Measurements from ENCODE around the gene HDAC2.
A peak's percentile ranks its signal among the peaks of the same experiment; 100 is the strongest.
"Not testable (repeated sequence)": the region's sequence is repeated elsewhere in the genome, so short reads cannot be mapped to it uniquely, and the experiment has no call there.

HDAC2 gene

DNA sequence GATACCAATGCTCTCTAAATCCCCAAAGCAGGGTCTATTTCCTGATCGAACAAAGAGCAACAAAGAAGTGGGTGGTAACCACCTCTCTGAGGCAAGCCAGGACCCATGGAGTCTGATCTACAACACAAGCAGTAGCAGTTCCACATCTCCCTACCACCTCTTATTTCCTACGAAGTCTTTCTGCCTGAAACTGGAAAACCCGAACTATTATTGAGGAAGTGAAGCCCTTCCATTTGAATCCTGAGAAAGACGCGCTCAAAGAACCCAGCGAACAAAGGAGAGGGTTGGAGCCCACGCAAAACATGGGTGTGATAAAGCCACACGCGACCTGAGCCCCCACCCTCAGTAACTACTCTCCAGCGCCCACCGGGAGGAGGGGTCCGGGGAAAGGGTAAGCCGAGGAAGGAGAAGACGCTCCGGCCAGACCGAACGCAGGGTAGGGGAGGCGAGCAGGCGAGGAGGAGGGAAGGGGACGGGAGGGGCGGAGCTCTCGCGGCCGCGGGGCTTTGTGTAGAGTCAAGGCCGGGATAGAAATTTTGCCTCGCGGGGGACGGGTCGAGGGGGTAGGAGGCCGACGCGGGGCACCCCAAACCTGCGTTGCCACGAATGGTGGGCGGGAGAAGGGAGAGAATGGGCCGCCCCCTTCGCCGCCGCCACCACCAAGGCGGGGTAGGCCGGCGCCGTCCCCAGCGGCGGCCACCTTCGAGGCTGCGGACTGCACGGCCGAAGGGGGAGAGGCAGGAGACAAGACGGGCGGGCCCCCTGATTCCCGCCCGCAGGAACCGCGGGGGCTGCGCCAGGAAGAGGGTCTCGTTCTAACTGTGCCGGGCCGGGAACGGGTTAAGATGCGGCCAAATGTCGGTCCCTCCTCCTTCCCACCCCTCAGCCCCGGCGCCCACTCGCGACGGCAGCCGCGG, 802 bp downstream of the HDAC2 start:
- DNase-seq = no peak

DNA sequence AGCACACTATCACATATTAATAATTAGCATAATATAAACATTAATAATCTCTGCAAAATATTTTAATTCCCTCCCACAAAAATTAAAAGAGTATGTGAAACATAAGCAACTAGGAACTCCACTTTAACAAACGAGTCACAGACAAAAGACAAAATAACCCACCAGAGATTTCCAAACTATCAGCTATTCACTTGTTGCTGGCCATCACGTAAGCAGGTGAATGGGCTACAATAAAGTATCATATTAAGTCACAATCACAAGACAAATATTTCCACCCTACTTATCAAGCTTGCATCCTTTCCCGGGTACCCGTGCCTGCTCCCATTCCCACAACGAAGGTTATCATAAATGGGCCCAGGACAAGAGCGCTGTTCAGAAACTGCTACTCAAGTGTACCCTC, 2.5 kb downstream of the HDAC2 start:
- no peak for DNase-seq

DNA sequence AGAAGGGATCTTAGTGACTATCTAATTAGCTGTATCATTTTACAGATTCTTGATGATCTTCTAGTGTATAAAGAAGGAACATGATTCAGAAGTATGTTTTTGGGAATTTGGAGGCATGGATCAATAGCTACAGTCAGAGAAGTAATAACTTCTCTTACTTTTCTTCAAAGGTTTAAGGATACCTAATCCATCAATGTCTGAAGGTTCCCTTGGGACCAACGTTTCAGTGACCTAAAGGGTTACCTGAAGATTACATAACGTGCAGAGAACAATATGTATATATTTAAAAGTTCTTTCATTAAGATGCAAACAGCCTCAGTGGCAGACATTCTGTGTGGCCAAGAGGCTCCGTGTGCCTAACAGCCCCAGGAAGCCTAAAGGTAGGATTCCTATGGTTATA, 3.2 kb downstream of the HDAC2 start:
- DNase-seq = no peak

- no peak for DNase-seq
These were observed 10.2 kb downstream of the HDAC2 start for GRCh38 chr6:113960795-113961194.

DNA sequence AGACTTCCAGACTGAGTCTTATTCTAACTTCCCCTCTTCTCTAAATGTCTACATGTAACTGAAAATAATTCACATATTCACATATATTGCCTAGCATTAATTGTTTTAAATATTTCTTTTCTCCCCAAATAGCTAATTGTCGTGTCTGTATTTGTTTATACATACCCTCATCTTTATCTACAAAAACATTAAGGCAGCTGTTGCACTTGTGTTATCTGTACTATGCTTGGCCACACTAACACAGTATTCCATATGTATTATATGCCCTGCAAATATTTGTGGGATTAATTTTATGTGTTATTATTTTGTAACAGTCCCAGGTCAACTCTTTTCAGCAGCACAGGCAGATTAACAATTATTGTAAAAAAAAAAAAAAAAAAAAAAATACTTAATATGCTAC, 11.7 kb downstream of the HDAC2 start:
- no peak for DNase-seq

- no peak for DNase-seq
These were observed 16.3 kb downstream of the HDAC2 start for GRCh38 chr6:113954653-113955052.

GRCh38 chr6:113953346-113953745, 17.6 kb downstream of the HDAC2 start:
- no peak for DNase-seq

- no peak for DNase-seq
These were observed 21.4 kb downstream of the HDAC2 start for GRCh38 chr6:113949499-113949898.

- DNase-seq = no peak
These were observed 26.2 kb downstream of the HDAC2 start for GRCh38 chr6:113944701-113945100.

DNA sequence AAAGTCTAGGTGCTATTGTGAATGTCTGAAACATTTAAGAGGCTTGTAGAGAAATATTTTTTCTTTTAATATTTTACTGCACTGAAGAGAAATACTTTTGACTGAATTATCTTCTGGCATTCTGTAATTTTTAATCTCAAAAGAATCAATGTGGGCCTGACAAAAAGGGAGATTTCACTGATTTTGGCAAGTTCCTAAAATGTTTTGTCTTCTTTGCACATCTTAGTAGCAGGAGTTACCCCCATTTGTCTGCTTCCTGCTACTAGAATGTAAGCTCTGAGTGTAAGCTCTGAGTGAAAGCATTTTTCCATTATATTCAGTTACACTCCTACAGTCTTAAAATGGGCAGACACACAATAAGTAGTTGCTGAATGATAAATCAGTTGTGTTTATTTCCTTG, 31.1 kb downstream of the HDAC2 start:
- no peak for DNase-seq

DNA sequence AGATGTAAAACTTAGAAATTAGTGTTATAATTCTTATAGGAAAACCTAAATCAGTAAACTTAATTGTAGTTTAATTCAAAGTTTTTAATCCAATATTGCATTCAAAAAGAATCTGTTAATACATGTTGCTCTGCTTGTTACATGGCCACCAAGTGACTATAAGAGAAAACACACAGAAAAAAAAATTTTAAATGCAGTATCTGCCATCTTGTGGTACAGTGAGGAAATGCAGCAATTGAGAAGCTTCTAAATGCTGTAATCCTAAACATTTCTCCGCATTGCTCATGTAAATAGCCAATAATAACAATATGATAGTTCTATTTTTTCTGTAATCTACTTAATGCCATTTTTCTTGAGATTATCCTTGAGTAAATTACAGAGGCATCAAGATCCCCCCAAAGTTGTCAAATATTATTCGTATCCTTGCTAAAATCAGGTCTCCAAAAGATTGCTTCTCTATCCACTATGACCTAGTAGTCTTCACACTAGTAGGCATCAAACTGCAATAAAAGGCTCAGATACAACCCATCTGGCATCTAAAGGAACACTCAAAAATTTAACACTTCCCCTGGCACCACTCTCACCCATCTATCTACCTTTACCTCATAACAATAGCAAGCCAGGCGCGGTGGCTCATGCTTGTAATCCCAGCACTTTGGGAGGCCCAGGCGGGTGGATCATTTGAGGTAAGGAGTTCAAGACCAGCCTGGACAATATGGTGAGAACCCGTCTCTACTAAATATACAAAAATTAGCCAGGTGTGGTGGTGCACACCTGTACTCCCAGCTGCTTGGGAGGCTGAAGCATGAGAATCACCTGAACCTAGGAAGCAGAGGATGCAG, 34.6 kb downstream of the HDAC2 start:
- peak; percentile 11 for DNase-seq

DNA sequence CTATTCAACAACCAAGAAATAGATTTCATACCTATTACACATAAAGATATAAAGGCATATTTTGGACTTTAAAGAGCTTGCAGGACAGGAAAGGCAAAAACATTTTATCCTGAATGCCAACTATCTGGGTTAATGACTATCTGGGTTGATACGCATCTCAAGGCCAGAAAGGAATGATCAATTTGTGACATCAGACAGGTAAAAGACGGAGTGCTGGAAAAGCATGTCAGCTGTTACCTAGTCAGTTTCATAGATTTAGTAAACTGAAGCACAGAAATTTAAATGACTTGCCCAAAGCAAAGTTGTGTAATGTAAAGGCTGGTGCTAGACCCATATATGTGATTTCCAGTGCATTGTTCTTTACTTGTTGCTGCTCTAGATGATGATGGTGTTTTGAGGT, 36.8 kb downstream of the HDAC2 start:
- DNase-seq = no peak

GRCh38 chr6:113931907-113932306, 39.0 kb downstream of the HDAC2 start:
- not testable (repeated sequence) for DNase-seq

- DNase-seq = no peak
These were observed 40.8 kb downstream of the HDAC2 start for GRCh38 chr6:113930183-113930582.

GRCh38 chr6:113927001-113927400, 43.9 kb downstream of the HDAC2 start:
- no peak for DNase-seq

GRCh38 chr6:113925378-113925777, 45.6 kb downstream of the HDAC2 start:
- DNase-seq = no peak

GRCh38 chr6:113924312-113924723, 46.6 kb downstream of the HDAC2 start:
- DNase-seq = no peak

- DNase-seq = no peak
These were observed 47.4 kb downstream of the HDAC2 start for GRCh38 chr6:113923526-113923925.

GRCh38 chr6:113921299-113921904, 49.5 kb downstream of the HDAC2 start:
- no peak for DNase-seq

DNA sequence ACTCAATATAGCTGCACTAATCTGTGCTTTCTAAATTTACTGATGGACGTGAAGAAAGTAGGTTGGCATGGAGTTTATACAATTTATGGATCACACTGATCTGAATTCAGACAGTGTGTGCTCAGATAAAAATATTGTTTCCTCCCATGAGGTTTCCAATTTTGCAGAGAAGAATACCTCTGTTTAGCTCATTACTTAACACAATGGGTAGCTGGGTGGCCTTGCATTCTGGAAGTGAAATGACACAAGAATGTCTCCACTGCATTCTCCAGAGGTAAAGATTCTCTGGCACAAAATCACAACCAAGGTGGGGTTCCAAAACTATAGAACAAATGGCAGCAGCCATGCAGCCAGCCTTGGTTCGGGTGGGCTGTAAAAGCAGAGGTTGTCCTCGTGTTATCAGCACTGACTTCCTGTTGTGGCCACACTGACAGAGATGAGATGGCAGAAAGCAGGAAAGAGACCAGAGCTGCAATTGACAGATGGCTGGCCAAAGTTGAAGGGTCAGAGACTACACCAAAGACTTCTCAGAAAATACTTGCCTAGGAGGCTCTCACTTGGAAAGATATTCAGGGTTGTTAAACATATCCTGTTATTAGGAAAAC, 50.2 kb downstream of the HDAC2 start:
- DNase-seq = no peak

- not testable (repeated sequence) for DNase-seq
These were observed 60.7 kb downstream of the HDAC2 start for GRCh38 chr6:113910285-113910684.

GRCh38 chr6:113909224-113909856, 61.6 kb downstream of the HDAC2 start:
- DNase-seq = peak; percentile 20

GRCh38 chr6:113908801-113909200, 62.1 kb downstream of the HDAC2 start:
- no peak for DNase-seq
